Neural progenitor cell (in vitro differentiated cells): ENCODE results near the gene LRRC1. TPM values are rescaled to one million over a fixed set of nuclear protein-coding genes. Genes with fewer than 3 reads are reported as not detected.

Source experiments
- DNase-seq: peaks from one replicate; pipeline ENCODE4 v3.0.0-alpha.2; 2016; ENCODE audit warnings: low spot score
- H2AFZ ChIP-seq: fragments of 200-600 bp; sonication (generic); replicated peaks from 2 replicates; pipeline ENCODE4 v1.6.1; 2016; ENCODE audit warnings: antibody characterized with exemption
- H3F3A ChIP-seq: fragments of 200-600 bp; sonication (generic); 2 replicates; pipeline ENCODE4 v1.6.1; 2016; ENCODE audit warnings: antibody characterized with exemption, low read depth
- H3K27ac ChIP-seq: fragments of 200-600 bp; sonication (generic); 2 replicates; pipeline ENCODE4 v1.5.1; 2016; ENCODE audit warnings: mild to moderate bottlenecking
- H3K27me3 ChIP-seq: fragments of 200-600 bp; sonication (generic); 2 replicates; pipeline ENCODE4 v1.6.1; 2016; ENCODE audit warnings: mild to moderate bottlenecking, moderate library complexity
- H3K36me3 ChIP-seq: fragments of 200-600 bp; sonication (generic); 2 replicates; pipeline ENCODE4 v1.5.1; 2016
- H3K4me1 ChIP-seq: fragments of 200-600 bp; sonication (generic); 2 replicates; pipeline ENCODE4 v1.6.1; 2016; ENCODE audit warnings: mixed run types
- H3K4me2 ChIP-seq: fragments of 200-600 bp; sonication (generic); 2 replicates; pipeline ENCODE4 v1.6.1; 2016
- H3K4me3 ChIP-seq: fragments of 200-600 bp; sonication (generic); 2 replicates; pipeline ENCODE4 v1.5.1; 2016
- H3K79me2 ChIP-seq: fragments of 200-600 bp; sonication (generic); 2 replicates; pipeline ENCODE4 v1.6.1; 2016; ENCODE audit warnings: low read depth
- H3K9ac ChIP-seq: fragments of 200-600 bp; sonication (generic); 2 replicates; pipeline ENCODE4 v1.6.1; 2016
- H3K9me3 ChIP-seq: fragments of 200-600 bp; sonication (generic); 2 replicates; pipeline ENCODE4 v1.5.1; 2016; ENCODE audit warnings: low read depth
- H4K20me1 ChIP-seq: fragments of 200-600 bp; sonication (generic); 2 replicates; pipeline ENCODE4 v1.6.1; 2016; ENCODE audit warnings: low read depth
- H3K27ac Mint-ChIP-seq: 3 replicates; pipeline ENCODE4 v1.8.0; 2021; ENCODE audit warnings: mixed read lengths
- H3K27me3 Mint-ChIP-seq: 2 replicates; pipeline ENCODE4 v1.8.0; 2022; ENCODE audit warnings: low read depth, mild to moderate bottlenecking, inconsistent platforms, moderate library complexity, mixed read lengths; ENCODE audit not compliant: insufficient read depth
- H3K36me3 Mint-ChIP-seq: 3 replicates; pipeline ENCODE4 v1.8.0; 2021; ENCODE audit warnings: mixed read lengths
- H3K4me1 Mint-ChIP-seq: 3 replicates; pipeline ENCODE4 v1.8.0; 2021; ENCODE audit warnings: mixed read lengths
- H3K4me3 Mint-ChIP-seq: 3 replicates; pipeline ENCODE4 v1.8.0; 2021; ENCODE audit warnings: mild to moderate bottlenecking, moderate library complexity, mixed read lengths
- H3K9me3 Mint-ChIP-seq: 3 replicates; pipeline ENCODE4 v1.8.0; 2020; ENCODE audit warnings: mixed read lengths
- CTCF ChIP-seq: fragments of 200-600 bp; sonication (generic); IDR thresholded peaks from 2 replicates; pipeline ENCODE4 v1.5.1; 2017; ENCODE audit warnings: antibody characterized with exemption, mild to moderate bottlenecking
- EZH2 ChIP-seq: fragments of 200-600 bp; sonication (generic); IDR thresholded peaks from 2 replicates; pipeline ENCODE4 v1.6.1; 2017; ENCODE audit warnings: antibody characterized with exemption, mild to moderate bottlenecking, moderate library complexity
- EZH2phosphoT487 ChIP-seq: fragments of 200-600 bp; sonication (generic); IDR thresholded peaks from 2 replicates; pipeline ENCODE4 v1.6.1; 2017; ENCODE audit warnings: antibody characterized with exemption
- total RNA-seq: library from RNA; depleted of rRNA; stranded (reverse); fragments of >200 nt; gene quantifications from 2 replicates; pipeline ENCODE4 v1.2.3, GENCODE V29; 2015; ENCODE audit warnings: low replicate concordance

LRRC1 gene
- total RNA-seq, 1 donor from 2014 or later: 14.0 TPM

- Histone ChIP-seq H3K9me3 (no peaks in the 10 kb centered on the region), H2AFZ (no peak overlapping the region), H3K4me2 (no peak overlapping the region), H3K4me1 (no peaks in the 10 kb centered on the region), H3K9ac (no peak overlapping the region), H3K4me3 (no peak overlapping the region), H3K36me3 (no peaks in the 10 kb centered on the region), H3F3A (no peaks in the 10 kb centered on the region), H4K20me1 (no peaks in the 10 kb centered on the region), H3K27me3 (no peaks in the 10 kb centered on the region), H3K27ac (no peak overlapping the region), H3K79me2 (no peaks in the 10 kb centered on the region)
- H3K9me3 Mint-ChIP-seq: peaks cover 4% of the 10 kb centered on the region
- no peak for DNase-seq
- TF ChIP-seq EZH2phosphoT487: no peak
- no peak for TF ChIP-seq CTCF
- TF ChIP-seq EZH2: no peak
- no peaks in the 10 kb centered on the region for H3K4me1 Mint-ChIP-seq
- no peaks in the 10 kb centered on the region for H3K27me3 Mint-ChIP-seq
- no peak overlapping the region for H3K4me3 Mint-ChIP-seq
- no peaks in the 10 kb centered on the region for H3K36me3 Mint-ChIP-seq
- no peak overlapping the region for H3K27ac Mint-ChIP-seq
Measured at GRCh38 chr6:53786832-53787231, 8.0 kb upstream of the LRRC1 start.

GRCh38 chr6:53790886-53791285 lies 3.9 kb upstream of the LRRC1 start:
- Histone ChIP-seq H3K9me3 (no peaks in the 10 kb centered on the region), H3K4me3 (no peak overlapping the region), H4K20me1 (peaks cover under 1% of the 10 kb centered on the region), H3K9ac (no peak overlapping the region), H3F3A (peaks cover 19% of the 10 kb centered on the region), H2AFZ (no peak overlapping the region), H3K27ac (no peak overlapping the region), H3K27me3 (peaks cover 19% of the 10 kb centered on the region), H3K79me2 (peaks cover under 1% of the 10 kb centered on the region), H3K4me1 (peaks cover 6% of the 10 kb centered on the region), H3K4me2 (no peak overlapping the region), H3K36me3 (no peaks in the 10 kb centered on the region)
- Mint-ChIP-seq H3K27ac (no peak overlapping the region), H3K36me3 (no peaks in the 10 kb centered on the region), H3K9me3 (peaks cover 4% of the 10 kb centered on the region), H3K4me3 (no peak overlapping the region), H3K4me1 (peaks cover 10% of the 10 kb centered on the region), H3K27me3 (no peaks in the 10 kb centered on the region)
- TF ChIP-seq CTCF (no peak), EZH2 (no peak), EZH2phosphoT487 (no peak)
- no peak for DNase-seq

GRCh38 chr6:53792016-53792415 lies 2.8 kb upstream of the LRRC1 start:
- no peak overlapping the region for H3K9ac ChIP-seq
- peaks cover 21% of the 10 kb centered on the region for H3K4me1 Mint-ChIP-seq
- H3K27ac Mint-ChIP-seq: no peak overlapping the region
- no peaks in the 10 kb centered on the region for H3K9me3 ChIP-seq
- H3K4me2 ChIP-seq: no peak overlapping the region
- peaks cover 8% of the 10 kb centered on the region for H3K27me3 Mint-ChIP-seq
- peaks cover 4% of the 10 kb centered on the region for H3K9me3 Mint-ChIP-seq
- TF ChIP-seq CTCF: no peak
- no peak for TF ChIP-seq EZH2phosphoT487
- no peak for TF ChIP-seq EZH2
- peaks cover 31% of the 10 kb centered on the region for H3K27me3 ChIP-seq
- no peak overlapping the region for H3K27ac ChIP-seq
- no peak overlapping the region for H3K4me3 ChIP-seq
- H4K20me1 ChIP-seq: peaks cover 9% of the 10 kb centered on the region
- peaks cover 19% of the 10 kb centered on the region for H3F3A ChIP-seq
- H3K36me3 Mint-ChIP-seq: no peaks in the 10 kb centered on the region
- H3K4me3 Mint-ChIP-seq: no peak overlapping the region
- no peak for DNase-seq
- no peaks in the 10 kb centered on the region for H3K36me3 ChIP-seq
- no peak overlapping the region for H2AFZ ChIP-seq
- H3K4me1 ChIP-seq: peaks cover 11% of the 10 kb centered on the region
- H3K79me2 ChIP-seq: peaks cover 12% of the 10 kb centered on the region
